Naive B cell (primary cell): Measurements from ENCODE around the gene PRMT7. TPM values are rescaled to one million over a fixed set of nuclear protein-coding genes. Genes with fewer than 3 reads are reported as not detected.

ENCODE experiments used
- ATAC-seq, 2 donors: fragments of 150-1000 bp; cut with Tn5 transposase; 2 replicates each; pipeline ENCODE4 v1.10.0; 2021; ENCODE audit warnings: low read depth in 2 of 2, mild to moderate bottlenecking in 2 of 2, moderate library complexity in 2 of 2
- DNase-seq: peaks from one replicate; pipeline ENCODE4 v3.0.0; 2022
- H3K27ac Mint-ChIP-seq, 6 donors: one replicate each; pipeline ENCODE4 v1.8.0; 2020 to 2022; ENCODE audit warnings: mild to moderate bottlenecking in 6 of 6, mixed read lengths in 6 of 6, moderate library complexity in 5 of 6, inconsistent platforms in 2 of 6
- H3K27me3 Mint-ChIP-seq, 3 donors: one replicate each; pipeline ENCODE4 v1.8.0; 2021 to 2022; ENCODE audit warnings: mixed read lengths in 3 of 3, mild to moderate bottlenecking in 1 of 3
- H3K36me3 Mint-ChIP-seq, 2 donors: one replicate each; pipeline ENCODE4 v1.8.0; 2020 to 2022; ENCODE audit warnings: mixed read lengths in 2 of 2, inconsistent platforms in 1 of 2, mild to moderate bottlenecking in 1 of 2
- H3K4me1 Mint-ChIP-seq, 3 donors: one replicate each; pipeline ENCODE4 v1.8.0; 2020 to 2022; ENCODE audit warnings: mixed read lengths in 3 of 3, inconsistent platforms in 1 of 3, mild to moderate bottlenecking in 1 of 3, moderate library complexity in 1 of 3
- H3K4me3 Mint-ChIP-seq, 8 donors: one replicate each; pipeline ENCODE4 v1.8.0; 2020 to 2022; ENCODE audit warnings: mild to moderate bottlenecking in 8 of 8, mixed read lengths in 8 of 8, moderate library complexity in 8 of 8, inconsistent platforms in 2 of 8
- H3K9me3 Mint-ChIP-seq, 7 donors: one replicate each; pipeline ENCODE4 v1.8.0; 2020 to 2022; ENCODE audit warnings: mixed read lengths in 7 of 7, mild to moderate bottlenecking in 5 of 7, inconsistent platforms in 2 of 7, moderate library complexity in 1 of 7
- polyA plus RNA-seq, 6 donors: library from polyadenylated mRNA; unstranded; fragments of 300-500 nt; fragmentation: Illumina TruSeq; gene quantifications; one replicate each; pipeline ENCODE4 v1.2.3, GENCODE V29; 2021; ENCODE audit warnings: low read depth in 6 of 6

Gene PRMT7
- polyA plus RNA-seq, 6 donors from 2014 or later: 14.8 to 34.8 (median 23.1) TPM

DNA sequence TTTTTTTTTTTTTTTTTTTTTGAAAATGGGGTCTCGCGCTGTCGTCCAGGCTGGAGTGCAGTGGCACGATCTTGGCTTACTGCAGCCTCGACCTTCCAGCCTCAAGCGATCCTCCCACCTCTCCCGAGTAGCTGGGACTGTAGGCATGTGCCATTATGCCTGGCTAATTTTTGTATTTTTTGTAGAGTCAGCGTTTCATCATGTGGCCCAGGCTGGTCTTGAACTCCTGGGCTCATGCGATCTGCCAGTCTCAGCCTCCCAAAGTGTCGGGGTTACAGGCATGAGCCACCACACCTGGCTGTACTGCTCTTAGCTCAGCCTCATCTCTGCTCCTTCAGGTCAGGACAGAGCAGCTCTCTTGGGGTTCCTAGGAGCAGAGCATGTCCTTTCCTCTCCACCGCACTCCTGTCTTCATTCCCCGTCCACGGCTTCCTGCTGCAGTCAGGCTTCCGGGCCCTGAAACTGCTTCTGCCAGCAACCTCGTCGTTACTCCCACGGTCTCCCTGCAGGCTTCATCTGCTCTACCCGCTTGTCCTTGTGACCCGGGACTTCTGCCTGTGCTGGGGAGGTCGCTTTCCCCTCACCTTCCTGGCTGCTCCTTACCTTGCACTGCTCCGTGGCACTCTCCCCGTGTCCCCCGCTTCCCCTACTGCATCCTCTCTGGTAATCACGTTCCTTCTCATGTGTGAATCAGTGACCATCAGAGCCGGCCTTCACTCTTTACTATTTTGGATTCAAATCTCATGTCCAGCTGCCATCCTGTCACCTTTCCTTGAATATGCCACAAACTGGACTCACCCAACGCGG, 38.0 kb downstream of the PRMT7 start:
- H3K27me3 Mint-ChIP-seq: no peaks in the 10 kb centered on the region
- H3K27ac Mint-ChIP-seq: peak overlapping the region in 1 of 6 donors; percentile 2
- no peak for DNase-seq
- no peak overlapping the region for H3K4me3 Mint-ChIP-seq
- no peaks in the 10 kb centered on the region for H3K4me1 Mint-ChIP-seq
- ATAC-seq: no peak
- H3K9me3 Mint-ChIP-seq: no peaks in the 10 kb centered on the region
- H3K36me3 Mint-ChIP-seq: peaks cover 13 to 31% of the 10 kb centered on the region in 2 donors

DNA sequence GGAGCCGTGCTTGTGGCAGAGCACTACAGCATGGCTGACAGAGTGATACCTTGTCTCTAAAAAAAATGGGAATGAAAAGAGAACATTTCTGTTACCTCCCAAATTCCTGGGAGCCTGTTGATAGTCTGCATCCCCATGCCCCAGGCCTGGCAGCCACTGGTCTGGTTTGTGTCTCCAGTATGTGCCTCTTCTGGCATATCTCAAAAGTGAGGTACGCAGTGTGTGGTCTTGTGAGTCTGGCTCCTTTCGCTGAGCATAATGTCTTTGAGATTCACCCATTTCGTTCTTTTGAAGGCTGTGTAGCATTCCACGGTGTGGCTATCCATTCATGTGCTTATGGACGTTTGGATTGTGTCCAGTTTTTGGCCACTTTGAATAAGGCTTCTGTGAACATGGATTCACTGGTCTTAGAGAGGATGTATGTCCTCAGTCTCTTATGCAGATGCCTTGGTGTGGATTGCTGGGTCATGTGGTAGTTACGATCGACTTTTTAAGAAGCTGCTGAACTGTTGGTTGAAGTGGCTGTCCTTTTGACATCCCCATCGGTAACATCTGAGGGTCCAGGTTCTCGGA, 39.1 kb downstream of the PRMT7 start:
- Mint-ChIP-seq H3K36me3 (peaks cover 13 to 38% of the 10 kb centered on the region in 2 donors), H3K4me3 (no peak overlapping the region)

DNA sequence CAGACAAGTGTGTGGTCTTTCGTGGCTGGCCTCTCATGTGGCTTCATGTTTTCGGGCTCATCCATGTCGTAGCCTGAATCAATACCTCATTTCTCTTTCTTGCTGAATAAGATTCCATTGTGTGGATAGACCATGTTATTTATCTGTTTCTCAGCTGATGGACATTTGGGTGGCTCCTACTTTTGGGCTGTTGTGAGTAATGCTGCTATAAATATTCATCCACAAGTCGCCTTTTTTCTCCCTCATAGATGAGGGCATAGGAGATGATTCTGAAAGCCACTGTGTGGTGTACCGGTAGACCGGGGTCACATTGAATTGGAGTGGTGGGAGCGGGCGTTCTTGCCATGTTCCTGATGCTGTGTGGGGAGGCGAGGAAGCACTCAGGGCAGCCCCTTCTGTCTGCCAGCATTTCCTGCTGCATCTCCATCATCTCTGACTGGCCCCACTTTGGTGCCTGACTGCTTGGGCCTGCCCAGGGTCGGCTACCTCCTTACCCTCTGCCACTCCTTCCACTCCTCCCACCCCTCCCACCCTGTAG, 40.1 kb downstream of the PRMT7 start:
- H3K27ac Mint-ChIP-seq: no peak overlapping the region
- H3K27me3 Mint-ChIP-seq: no peaks in the 10 kb centered on the region
- H3K36me3 Mint-ChIP-seq: peaks cover 13 to 45% of the 10 kb centered on the region in 2 donors
- no peak overlapping the region for H3K4me3 Mint-ChIP-seq
- ATAC-seq (no peak), DNase-seq (no peak)
- peaks cover 5 to 9% (median 6%) of the 10 kb centered on the region in 3 donors for H3K4me1 Mint-ChIP-seq
- no peaks in the 10 kb centered on the region for H3K9me3 Mint-ChIP-seq

More for the DNA sequence above, 39.1 kb downstream of the PRMT7 start:
- peaks cover 0 to 2% (median 2%) of the 10 kb centered on the region in 3 donors for H3K4me1 Mint-ChIP-seq
- ATAC-seq (no peak), DNase-seq (no peak)
- no peak overlapping the region for H3K27ac Mint-ChIP-seq
- no peaks in the 10 kb centered on the region for H3K9me3 Mint-ChIP-seq
- no peaks in the 10 kb centered on the region for H3K27me3 Mint-ChIP-seq

DNA sequence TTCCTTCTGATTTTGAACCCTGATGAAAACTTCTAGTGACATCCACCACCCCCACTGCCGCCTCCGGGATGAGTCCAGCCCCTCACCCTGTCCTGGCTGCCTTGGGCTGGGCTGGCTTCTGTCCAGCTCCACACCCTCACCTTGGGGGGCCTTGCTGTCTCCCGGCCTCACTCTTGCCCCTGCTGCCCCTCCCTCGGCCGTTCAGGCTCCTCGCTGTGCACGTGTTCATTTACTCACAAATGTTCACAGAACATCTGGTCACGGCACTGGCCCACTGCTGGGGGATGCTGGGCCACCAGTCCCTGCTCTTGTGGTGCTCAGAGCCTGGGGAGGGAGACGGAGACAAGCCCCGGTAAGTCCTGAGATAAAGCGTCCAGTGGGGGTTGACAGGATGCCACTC, 40.6 kb downstream of the PRMT7 start:
- H3K27ac Mint-ChIP-seq: no peak overlapping the region
- no peaks in the 10 kb centered on the region for H3K27me3 Mint-ChIP-seq
- no peaks in the 10 kb centered on the region for H3K9me3 Mint-ChIP-seq
- DNase-seq (no peak), ATAC-seq (no peak)
- H3K4me3 Mint-ChIP-seq: no peak overlapping the region
- peaks cover 13 to 45% of the 10 kb centered on the region in 2 donors for H3K36me3 Mint-ChIP-seq
- H3K4me1 Mint-ChIP-seq: peaks cover 6 to 15% (median 7%) of the 10 kb centered on the region in 3 donors

DNA sequence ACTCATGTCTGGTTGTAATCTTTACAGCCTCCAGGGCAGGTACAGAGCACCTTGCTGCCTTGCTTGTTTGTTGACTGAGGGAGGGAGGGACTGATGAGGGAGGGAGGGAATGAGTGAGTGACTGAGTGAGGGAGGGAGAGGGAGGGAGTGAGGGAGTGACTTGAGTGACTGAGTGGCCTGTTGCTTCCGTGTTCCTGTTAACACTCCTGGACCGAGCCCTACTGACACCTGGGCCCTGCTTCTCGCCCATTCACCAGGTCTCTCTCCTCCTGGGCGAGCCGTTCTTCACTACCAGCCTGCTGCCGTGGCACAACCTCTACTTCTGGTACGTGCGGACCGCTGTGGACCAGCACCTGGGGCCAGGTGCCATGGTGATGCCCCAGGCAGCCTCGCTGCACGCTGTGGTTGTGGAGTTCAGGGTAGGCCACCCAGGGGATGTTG, 41.2 kb downstream of the PRMT7 start:
- no peaks in the 10 kb centered on the region for H3K27me3 Mint-ChIP-seq
- peaks cover 13 to 45% of the 10 kb centered on the region in 2 donors for H3K36me3 Mint-ChIP-seq
- DNase-seq (no peak), ATAC-seq (no peak)
- H3K4me1 Mint-ChIP-seq: peaks cover 6 to 21% (median 13%) of the 10 kb centered on the region in 3 donors
- H3K9me3 Mint-ChIP-seq: no peaks in the 10 kb centered on the region
- no peak overlapping the region for H3K4me3 Mint-ChIP-seq
- no peak overlapping the region for H3K27ac Mint-ChIP-seq

DNA sequence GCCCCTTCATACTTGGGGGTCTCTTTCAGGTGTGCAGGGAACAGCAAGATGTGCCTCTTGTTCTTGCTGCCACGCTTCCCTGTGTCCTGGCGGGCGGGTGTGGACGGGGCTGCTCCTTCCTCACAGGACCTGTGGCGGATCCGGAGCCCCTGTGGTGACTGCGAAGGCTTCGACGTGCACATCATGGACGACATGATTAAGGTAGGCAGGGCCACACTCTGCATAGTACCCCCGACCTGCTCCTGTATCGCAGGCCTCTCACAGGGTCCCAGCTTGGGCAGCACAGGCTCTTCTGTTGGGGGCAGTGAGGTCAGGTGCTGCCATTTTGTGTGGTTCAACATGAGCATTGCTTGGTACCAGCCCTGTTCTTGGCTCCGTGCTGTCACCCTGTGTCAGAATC, 42.5 kb downstream of the PRMT7 start:
- H3K27ac Mint-ChIP-seq: no peak overlapping the region
- H3K9me3 Mint-ChIP-seq: no peaks in the 10 kb centered on the region
- peaks cover 12 to 45% of the 10 kb centered on the region in 2 donors for H3K36me3 Mint-ChIP-seq
- no peak overlapping the region for H3K4me3 Mint-ChIP-seq
- peaks cover 6 to 21% (median 13%) of the 10 kb centered on the region in 3 donors for H3K4me1 Mint-ChIP-seq
- DNase-seq (no peak), ATAC-seq (no peak)
- H3K27me3 Mint-ChIP-seq: no peaks in the 10 kb centered on the region

DNA sequence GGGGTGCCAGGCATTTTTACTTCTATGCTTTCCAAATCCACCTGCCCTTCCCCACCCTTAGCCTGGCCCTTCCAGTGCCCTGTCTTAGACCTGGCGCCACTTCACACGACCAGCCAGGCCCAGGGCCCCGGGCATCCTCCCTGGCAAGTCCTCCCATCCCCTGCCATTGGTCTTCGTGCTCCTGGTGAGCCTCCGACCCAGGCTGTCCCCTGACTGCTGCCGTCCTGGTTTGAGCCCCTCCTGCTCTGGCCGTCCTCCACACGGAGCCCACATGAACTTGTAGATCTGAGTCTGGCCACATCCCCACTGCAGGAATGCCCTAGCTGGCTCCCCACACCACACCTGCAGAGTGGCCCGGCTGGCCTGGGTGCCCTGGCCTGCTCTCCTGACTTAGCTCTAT, 44.0 kb downstream of the PRMT7 start:
- no peaks in the 10 kb centered on the region for H3K27me3 Mint-ChIP-seq
- H3K36me3 Mint-ChIP-seq: peaks cover 5 to 35% of the 10 kb centered on the region in 2 donors
- H3K4me1 Mint-ChIP-seq: peaks cover 6 to 21% (median 13%) of the 10 kb centered on the region in 3 donors
- no peak overlapping the region for H3K4me3 Mint-ChIP-seq
- DNase-seq (no peak), ATAC-seq (no peak)
- H3K27ac Mint-ChIP-seq: peak overlapping the region in 1 of 6 donors; percentile 39
- H3K9me3 Mint-ChIP-seq: no peaks in the 10 kb centered on the region

DNA sequence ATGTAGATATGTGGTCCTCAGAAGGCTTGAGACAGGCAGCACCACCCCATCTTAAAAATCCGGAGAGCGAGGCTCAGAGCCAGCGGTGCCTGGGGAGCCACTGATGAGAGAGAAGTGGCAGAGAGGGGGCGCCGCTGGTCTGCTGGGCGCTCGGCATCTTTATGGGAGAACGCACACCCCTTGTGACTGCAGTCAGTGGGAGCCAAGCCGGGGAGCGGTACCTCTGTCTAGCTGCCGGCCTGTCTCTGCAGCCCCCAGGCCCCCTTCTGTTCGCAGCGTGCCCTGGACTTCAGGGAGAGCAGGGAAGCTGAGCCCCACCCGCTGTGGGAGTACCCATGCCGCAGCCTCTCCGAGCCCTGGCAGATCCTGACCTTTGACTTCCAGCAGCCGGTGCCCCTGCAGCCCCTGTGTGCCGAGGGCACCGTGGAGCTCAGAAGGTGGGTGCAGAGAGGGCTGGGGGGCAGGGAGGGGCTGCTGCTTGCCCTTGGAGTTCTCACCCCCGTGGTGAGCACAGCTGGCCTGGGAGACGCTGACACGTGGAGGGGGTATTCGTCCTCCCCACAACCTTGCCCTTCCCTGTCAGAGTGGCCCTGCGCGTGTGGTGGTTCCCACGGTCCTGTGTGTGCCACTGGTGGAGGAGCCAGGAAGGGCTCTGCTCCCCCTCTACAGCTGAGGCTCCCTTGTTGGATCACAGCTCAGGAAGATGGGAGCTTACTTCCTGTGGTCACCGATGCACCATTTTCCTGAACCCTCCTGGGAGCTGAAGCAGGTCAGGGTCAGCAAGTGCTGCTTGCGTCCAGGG, 44.8 kb downstream of the PRMT7 start:
- H3K27ac Mint-ChIP-seq: no peak overlapping the region
- ATAC-seq (no peak), DNase-seq (no peak)
- peaks cover 6 to 24% (median 13%) of the 10 kb centered on the region in 3 donors for H3K4me1 Mint-ChIP-seq
- H3K36me3 Mint-ChIP-seq: peaks cover 5 to 32% of the 10 kb centered on the region in 2 donors
- no peaks in the 10 kb centered on the region for H3K9me3 Mint-ChIP-seq
- peak overlapping the region in 3 of 8 donors; percentile 6 to 30 (median 26) for H3K4me3 Mint-ChIP-seq
- H3K27me3 Mint-ChIP-seq: no peaks in the 10 kb centered on the region

DNA sequence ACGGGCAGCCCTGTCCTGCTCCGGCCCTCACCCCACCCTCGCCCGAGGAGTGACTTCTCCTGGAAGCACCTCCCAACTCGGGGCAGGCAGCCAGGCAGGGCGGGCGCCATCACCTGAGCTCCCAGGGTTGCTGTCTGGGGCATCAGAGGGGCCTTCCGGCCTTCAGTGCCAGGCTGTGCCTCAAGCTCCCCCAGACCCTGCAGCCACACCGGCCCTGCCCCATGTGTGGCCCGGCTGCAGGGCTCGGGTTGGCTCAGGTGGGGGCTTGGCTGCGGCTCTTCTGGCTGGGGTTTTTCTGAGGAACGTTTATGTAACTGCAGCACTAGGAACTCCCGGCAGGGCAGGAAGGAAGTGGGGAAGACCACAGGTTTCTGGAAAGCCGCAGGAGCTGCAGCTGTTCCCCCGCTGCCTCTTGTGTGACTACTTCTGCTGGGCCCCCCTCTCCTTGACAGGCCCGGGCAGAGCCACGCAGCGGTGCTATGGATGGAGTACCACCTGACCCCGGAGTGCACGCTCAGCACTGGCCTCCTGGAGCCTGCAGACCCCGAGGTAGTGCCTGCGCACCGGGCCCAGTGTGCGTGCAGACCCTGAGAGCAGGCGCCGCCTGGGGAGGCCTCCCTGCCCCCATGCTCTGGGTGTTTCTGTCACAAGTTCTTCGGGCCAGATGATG, 45.6 kb downstream of the PRMT7 start:
- Mint-ChIP-seq H3K27ac (peak overlapping the region in 1 of 6 donors; percentile 67), H3K4me3 (peak overlapping the region in 5 of 8 donors; percentile 0 to 71 (median 34)), H3K27me3 (no peaks in the 10 kb centered on the region), H3K4me1 (peaks cover 6 to 25% (median 13%) of the 10 kb centered on the region in 3 donors), H3K36me3 (peaks cover 5 to 25% of the 10 kb centered on the region in 2 donors), H3K9me3 (no peaks in the 10 kb centered on the region)
- ATAC-seq (peak; percentile 56 to 68), DNase-seq (peak; percentile 22)

DNA sequence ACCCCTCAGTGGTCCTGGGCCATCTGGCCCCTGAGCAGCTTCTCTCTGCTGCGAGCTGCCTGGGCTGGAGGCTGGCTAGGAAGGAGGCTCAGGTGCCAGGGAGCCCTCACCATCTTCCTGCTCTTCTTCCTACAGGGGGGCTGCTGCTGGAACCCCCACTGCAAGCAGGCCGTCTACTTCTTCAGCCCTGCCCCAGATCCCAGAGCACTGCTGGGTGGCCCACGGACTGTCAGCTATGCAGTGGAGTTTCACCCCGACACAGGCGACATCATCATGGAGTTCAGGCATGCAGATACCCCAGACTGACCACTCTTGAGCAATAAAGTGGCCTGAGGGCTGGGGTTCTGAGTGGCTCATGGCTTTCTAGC, 46.1 kb downstream of the PRMT7 start:
- peak overlapping the region in 1 of 6 donors; percentile 67 for H3K27ac Mint-ChIP-seq
- DNase-seq (no peak), ATAC-seq (no peak)
- peak overlapping the region in 2 of 8 donors; percentile 12 to 24 for H3K4me3 Mint-ChIP-seq
- peaks cover 5 to 20% of the 10 kb centered on the region in 2 donors for H3K36me3 Mint-ChIP-seq
- H3K4me1 Mint-ChIP-seq: peaks cover 6 to 25% (median 13%) of the 10 kb centered on the region in 3 donors
- H3K27me3 Mint-ChIP-seq: no peaks in the 10 kb centered on the region
- no peaks in the 10 kb centered on the region for H3K9me3 Mint-ChIP-seq

DNA sequence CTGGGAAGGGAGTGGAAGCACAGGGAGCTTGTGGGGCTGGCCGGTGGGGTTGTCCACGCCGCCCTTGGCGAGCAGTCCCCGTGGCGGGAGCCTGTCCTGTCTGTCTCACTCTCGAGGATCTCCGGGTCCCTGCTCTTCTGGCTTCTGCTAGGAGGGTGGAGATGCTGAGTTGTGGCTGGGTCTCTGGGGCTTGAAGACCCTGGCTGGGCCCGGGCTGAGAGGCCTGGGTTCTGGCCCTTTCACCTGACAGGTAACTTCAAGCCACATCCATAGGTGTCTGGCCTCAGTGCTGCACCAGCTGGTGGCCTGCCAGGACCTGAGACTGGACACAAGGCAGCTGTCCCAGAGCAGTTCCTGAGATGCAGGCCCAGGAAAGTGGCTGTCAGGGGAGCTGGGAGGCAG, 46.7 kb downstream of the PRMT7 start:
- Mint-ChIP-seq H3K27ac (peak overlapping the region in 1 of 6 donors; percentile 83), H3K27me3 (no peaks in the 10 kb centered on the region), H3K36me3 (peaks cover 5 to 14% of the 10 kb centered on the region in 2 donors), H3K4me3 (no peak overlapping the region), H3K4me1 (peaks cover 6 to 25% (median 13%) of the 10 kb centered on the region in 3 donors), H3K9me3 (no peaks in the 10 kb centered on the region)
- DNase-seq (no peak), ATAC-seq (no peak)

DNA sequence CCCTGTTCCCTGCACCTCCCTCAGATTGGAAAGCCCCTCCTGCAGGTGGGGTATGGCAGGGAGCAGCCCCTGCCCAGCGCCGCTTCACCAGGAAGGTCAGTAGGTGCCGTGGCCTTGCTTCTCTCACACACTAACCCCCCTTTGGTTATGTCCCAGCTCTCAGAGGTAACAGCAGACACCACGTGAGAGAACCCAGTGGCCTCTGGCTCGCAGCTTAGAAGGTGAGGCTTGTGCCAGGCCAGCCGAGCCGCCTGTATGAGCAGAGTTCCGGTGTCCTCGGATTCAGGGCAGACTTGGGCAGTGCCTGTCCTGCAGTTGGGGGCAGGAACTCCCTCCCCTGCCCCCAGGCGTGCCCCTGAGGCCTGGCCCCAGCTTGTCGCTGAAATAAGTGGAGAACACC, 47.1 kb downstream of the PRMT7 start:
- H3K4me3 Mint-ChIP-seq: no peak overlapping the region
- DNase-seq (no peak), ATAC-seq (no peak)
- no peak overlapping the region for H3K27ac Mint-ChIP-seq
- H3K4me1 Mint-ChIP-seq: peaks cover 6 to 25% (median 13%) of the 10 kb centered on the region in 3 donors
- H3K9me3 Mint-ChIP-seq: no peaks in the 10 kb centered on the region
- H3K27me3 Mint-ChIP-seq: no peaks in the 10 kb centered on the region
- peaks cover 5 to 13% of the 10 kb centered on the region in 2 donors for H3K36me3 Mint-ChIP-seq

DNA sequence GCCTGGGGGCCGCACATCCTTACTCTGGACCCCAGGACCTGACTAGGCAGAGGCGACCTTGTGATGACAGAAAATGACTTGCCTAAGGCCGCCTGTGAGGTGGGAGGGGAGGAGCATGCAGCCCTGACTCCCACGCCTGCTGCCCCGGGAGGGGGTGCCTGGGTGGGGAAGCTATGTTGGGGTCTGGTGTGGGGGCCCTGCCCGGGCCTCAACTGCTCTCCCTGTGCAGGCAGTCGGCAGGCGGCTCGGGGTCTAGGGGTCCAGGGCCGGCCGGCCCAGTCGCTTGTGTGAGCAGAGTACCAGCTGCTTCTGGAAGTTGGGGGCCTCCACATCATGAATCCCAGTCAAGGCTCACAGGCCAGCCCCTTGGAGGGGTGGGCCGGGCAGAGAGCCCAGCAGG, 48.1 kb downstream of the PRMT7 start:
- no peaks in the 10 kb centered on the region for H3K27me3 Mint-ChIP-seq

More for the DNA sequence above, 48.1 kb downstream of the PRMT7 start:
- no peak for DNase-seq
- ATAC-seq: no peak
- Mint-ChIP-seq H3K4me3 (no peak overlapping the region), H3K36me3 (peaks cover 5 to 13% of the 10 kb centered on the region in 2 donors), H3K9me3 (no peaks in the 10 kb centered on the region), H3K27ac (no peak overlapping the region), H3K4me1 (peaks cover 6 to 25% (median 13%) of the 10 kb centered on the region in 3 donors)
